Brain pericyte (primary cell): ENCODE results near the gene GPR176.
A peak's percentile ranks its signal among the peaks of the same experiment; 100 is the strongest.
"Not testable (repeated sequence)": the region's sequence is repeated elsewhere in the genome, so short reads cannot be mapped to it uniquely, and the experiment has no call there.

Experiments used
- DNase-seq: peaks from one replicate; pipeline ENCODE4 v3.0.0-alpha.2; 2012; ENCODE audit warnings: low read depth, low spot score

The GPR176 gene

GRCh38 chr15:39936187-39936586 lies 16.1 kb upstream of the GPR176 start:
- DNase-seq = no peak

GRCh38 chr15:39935241-39935640 lies 15.2 kb upstream of the GPR176 start:
- DNase-seq = no peak

- DNase-seq = no peak
Measured at GRCh38 chr15:39934397-39935071, 14.5 kb upstream of the GPR176 start.

- no peak for DNase-seq
Measured at GRCh38 chr15:39931615-39932014, 11.5 kb upstream of the GPR176 start.

- no peak for DNase-seq
Measured at GRCh38 chr15:39926526-39926925, 6.5 kb upstream of the GPR176 start.

- DNase-seq = no peak
Measured at GRCh38 chr15:39925112-39925842, 5.2 kb upstream of the GPR176 start.

- DNase-seq = no peak
Measured at GRCh38 chr15:39924437-39924836, 4.4 kb upstream of the GPR176 start.

GRCh38 chr15:39922462-39923092 lies 2.5 kb upstream of the GPR176 start:
- DNase-seq = no peak

- DNase-seq = no peak
Measured at GRCh38 chr15:39921274-39921638, 1.2 kb upstream of the GPR176 start.

- peak; percentile 27 for DNase-seq
Measured at GRCh38 chr15:39920510-39921273, 626 bp upstream of the GPR176 start.

- no peak for DNase-seq
Measured at GRCh38 chr15:39919411-39919747, 687 bp downstream of the GPR176 start.

- DNase-seq = no peak
Measured at GRCh38 chr15:39918688-39919385, 1.2 kb downstream of the GPR176 start.

GRCh38 chr15:39914977-39915376 lies 5.1 kb downstream of the GPR176 start:
- DNase-seq = no peak

- DNase-seq = no peak
Measured at GRCh38 chr15:39909007-39909406, 11.1 kb downstream of the GPR176 start.

GRCh38 chr15:39908186-39908585 lies 11.9 kb downstream of the GPR176 start:
- peak; percentile 41 for DNase-seq

GRCh38 chr15:39907216-39907615 lies 12.8 kb downstream of the GPR176 start:
- no peak for DNase-seq

GRCh38 chr15:39904115-39904514 lies 16.0 kb downstream of the GPR176 start:
- no peak for DNase-seq

GRCh38 chr15:39898317-39898716 lies 21.7 kb downstream of the GPR176 start:
- DNase-seq = no peak

- no peak for DNase-seq
Measured at GRCh38 chr15:39896846-39897245, 23.2 kb downstream of the GPR176 start.

GRCh38 chr15:39896101-39896500 lies 24.0 kb downstream of the GPR176 start:
- DNase-seq = no peak

GRCh38 chr15:39893051-39893450 lies 27.0 kb downstream of the GPR176 start:
- not testable (repeated sequence) for DNase-seq

- no peak for DNase-seq
Measured at GRCh38 chr15:39892418-39892817, 27.6 kb downstream of the GPR176 start.
